HG02798 (cell line): ENCODE data around the gene SCN8A.

Experiments used
- ATAC-seq: cut with Tn5 transposase; IDR thresholded peaks from one replicate; pipeline ENCODE4 v1.9.1; 2021; ENCODE audit warnings: mild to moderate bottlenecking; ENCODE audit not compliant: unreplicated experiment, poor library complexity

The SCN8A gene

DNA sequence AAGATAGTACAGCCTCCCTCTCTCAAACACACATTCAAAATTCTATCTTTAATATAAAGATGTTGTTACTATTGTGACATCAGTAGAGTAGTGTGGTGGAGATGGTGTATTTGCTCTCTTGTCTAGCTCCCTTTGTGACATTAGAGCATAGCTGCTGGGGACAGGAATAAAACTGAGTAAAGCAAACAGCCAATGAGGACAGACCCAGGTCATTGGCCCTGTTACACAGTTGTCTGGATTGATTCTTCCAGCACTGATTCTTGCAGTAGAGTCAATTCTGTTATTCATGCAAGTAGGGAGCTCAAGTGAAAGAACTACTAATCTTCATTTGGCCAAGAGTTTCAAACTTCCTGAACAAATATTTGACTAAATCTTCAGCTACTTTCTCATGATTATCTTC is 72.4 kb downstream of the SCN8A start:
- no peak for ATAC-seq

DNA sequence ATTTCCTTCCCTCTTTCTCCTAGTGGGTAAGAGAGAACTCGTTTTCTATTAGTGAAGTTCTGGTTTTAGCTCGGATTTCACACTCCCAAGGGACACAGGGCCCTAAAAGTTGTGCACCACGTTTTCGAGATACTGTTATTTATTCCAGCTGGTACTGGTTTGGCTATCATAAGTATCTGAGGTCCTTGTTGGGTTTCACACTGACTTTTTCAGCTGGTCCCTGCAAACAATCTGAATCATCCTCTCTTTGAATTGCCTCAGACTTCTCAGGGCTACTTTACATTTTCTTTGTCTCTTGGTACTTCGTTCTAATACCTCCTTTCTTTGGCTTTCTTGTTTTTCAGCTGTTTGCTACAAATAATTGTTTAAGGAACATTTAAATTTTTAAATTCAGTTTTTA is 75.7 kb downstream of the SCN8A start:
- no peak for ATAC-seq

- ATAC-seq: no peak
Measured at GRCh38 chr12:51667269-51667668, 76.2 kb downstream of the SCN8A start.

GRCh38 chr12:51669271-51669670 is 78.2 kb downstream of the SCN8A start:
- ATAC-seq: no peak

DNA sequence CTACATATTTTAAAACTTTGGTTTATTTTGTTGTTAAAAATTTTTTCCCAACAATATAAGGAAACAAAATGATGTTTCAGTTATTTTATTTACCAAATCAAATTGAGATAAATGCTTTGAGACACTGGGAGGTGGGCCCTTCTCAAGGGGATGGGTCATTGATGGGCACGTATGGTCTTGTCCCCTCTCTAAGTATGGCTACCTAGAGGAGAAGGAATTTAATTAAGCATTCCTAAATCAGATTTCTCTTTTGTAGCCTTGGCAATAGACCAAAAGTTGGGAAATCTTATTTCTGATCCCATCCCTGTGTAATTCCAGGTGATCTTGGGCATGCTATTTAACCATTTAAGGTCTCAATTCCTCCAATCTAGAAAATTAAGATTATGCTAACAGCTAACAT is 79.0 kb downstream of the SCN8A start:
- ATAC-seq: no peak

DNA sequence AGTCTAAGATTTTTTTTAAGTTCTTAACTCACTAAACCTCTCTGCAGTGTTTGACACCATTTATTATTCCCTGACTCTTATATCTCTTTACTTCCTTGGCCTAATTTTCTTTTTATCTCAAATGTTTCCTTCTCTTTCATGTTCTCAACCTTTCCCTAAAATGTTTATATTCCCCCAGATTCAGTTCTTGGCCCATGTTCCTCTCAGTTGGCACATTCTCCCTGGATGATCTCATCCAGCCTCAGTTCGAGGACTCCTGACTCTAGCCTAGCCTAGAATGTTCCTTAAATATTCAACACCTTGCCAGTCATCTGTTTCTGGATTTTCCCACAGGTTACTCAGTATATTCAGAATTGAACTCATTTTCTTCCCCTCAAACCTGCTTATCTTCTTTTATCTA is 81.3 kb downstream of the SCN8A start:
- no peak for ATAC-seq

GRCh38 chr12:51675071-51675803 is 84.2 kb downstream of the SCN8A start:
- no peak for ATAC-seq

DNA sequence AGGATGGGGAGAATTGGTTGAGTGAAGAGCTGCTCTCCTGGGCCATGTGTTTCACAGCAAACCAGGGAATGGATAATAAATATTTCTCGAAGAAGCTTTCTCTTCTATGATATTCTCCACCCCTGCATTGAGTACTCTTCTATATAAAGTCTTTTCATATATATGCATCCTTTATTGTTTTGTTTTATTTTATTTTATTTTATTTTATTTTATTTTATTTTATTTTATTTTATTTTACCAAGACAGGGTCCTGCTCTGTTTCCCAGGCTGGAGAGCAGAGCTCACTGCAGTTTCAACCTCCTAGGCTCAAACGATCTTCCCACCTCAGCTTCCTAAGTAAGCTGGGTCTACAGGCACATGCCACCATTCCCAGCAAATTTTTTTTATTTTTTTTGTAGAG is 85.8 kb downstream of the SCN8A start:
- no peak for ATAC-seq

GRCh38 chr12:51677284-51677968 is 86.4 kb downstream of the SCN8A start:
- no peak for ATAC-seq

GRCh38 chr12:51678086-51678724 is 87.2 kb downstream of the SCN8A start:
- ATAC-seq: no peak

GRCh38 chr12:51682981-51683380 is 91.9 kb downstream of the SCN8A start:
- no peak for ATAC-seq

DNA sequence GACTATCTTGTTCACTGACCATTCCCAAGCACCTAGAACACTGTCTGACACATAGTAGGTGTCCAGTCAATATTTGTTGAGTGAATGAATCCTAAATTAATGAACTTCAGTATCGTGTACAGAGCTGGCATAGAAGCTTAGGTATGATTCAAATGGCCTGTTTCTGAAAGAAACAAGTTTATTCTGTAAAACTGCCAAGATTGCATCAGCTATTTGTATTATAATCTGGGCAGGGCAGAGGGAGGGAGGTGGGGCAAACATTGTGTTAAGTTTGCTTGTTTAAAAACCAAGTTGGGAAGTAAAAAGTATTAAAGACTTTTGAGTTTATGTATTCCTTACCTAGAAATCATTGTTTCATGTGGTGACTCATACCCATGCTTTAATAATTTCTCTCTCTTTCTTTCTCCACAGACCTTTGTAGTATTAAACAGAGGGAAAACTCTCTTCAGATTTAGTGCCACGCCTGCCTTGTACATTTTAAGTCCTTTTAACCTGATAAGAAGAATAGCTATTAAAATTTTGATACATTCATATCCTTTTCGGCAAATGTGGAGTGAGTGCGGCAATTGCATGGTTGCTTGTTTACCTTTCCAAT is 92.8 kb downstream of the SCN8A start:
- ATAC-seq: no peak

GRCh38 chr12:51686727-51687126 is 95.7 kb downstream of the SCN8A start:
- no peak for ATAC-seq

DNA sequence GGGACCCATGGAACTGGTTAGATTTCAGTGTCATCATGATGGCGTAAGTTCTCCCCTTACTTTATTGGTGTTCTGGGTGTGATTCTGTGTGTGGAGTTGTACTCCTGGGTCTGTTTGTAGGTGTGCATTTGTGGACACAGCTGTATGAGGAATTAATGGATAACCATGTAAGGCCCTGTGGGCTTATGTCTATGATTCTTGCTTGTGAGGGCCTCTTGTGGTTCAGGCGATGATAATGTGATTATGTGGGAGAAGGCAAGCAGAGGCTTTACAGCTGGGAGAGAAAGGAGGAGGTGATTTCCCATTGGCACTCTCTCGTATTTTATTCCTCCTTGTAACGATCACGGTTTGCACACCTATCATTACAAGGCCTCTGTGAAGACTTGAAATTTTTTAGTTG is 96.1 kb downstream of the SCN8A start:
- no peak for ATAC-seq

- ATAC-seq: no peak
Measured at GRCh38 chr12:51687614-51688013, 96.6 kb downstream of the SCN8A start.

GRCh38 chr12:51689983-51690382 is 99.0 kb downstream of the SCN8A start:
- ATAC-seq: no peak

DNA sequence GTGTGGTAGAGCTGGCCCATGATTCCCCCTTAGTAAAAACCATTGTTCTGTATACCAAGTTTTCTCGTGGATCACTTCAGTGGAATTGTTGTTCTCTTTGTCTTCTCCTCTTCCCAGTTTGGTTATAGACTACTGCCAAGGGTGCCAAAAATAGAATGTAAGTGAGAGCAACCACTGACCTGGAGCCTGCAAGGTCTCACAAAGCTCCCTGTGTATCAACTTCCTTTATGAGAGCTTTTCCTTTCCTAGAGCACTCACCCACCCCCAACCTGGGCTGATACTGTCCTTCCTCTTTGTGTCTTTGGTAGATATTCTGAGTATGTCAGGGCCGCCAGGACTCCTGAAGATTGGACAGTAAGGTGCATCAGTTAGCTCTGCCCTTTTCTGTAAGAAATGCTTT is 101.0 kb downstream of the SCN8A start:
- no peak for ATAC-seq

GRCh38 chr12:51693569-51693968 is 102.5 kb downstream of the SCN8A start:
- no peak for ATAC-seq

- no peak for ATAC-seq
Measured at GRCh38 chr12:51694146-51694545, 103.1 kb downstream of the SCN8A start.

DNA sequence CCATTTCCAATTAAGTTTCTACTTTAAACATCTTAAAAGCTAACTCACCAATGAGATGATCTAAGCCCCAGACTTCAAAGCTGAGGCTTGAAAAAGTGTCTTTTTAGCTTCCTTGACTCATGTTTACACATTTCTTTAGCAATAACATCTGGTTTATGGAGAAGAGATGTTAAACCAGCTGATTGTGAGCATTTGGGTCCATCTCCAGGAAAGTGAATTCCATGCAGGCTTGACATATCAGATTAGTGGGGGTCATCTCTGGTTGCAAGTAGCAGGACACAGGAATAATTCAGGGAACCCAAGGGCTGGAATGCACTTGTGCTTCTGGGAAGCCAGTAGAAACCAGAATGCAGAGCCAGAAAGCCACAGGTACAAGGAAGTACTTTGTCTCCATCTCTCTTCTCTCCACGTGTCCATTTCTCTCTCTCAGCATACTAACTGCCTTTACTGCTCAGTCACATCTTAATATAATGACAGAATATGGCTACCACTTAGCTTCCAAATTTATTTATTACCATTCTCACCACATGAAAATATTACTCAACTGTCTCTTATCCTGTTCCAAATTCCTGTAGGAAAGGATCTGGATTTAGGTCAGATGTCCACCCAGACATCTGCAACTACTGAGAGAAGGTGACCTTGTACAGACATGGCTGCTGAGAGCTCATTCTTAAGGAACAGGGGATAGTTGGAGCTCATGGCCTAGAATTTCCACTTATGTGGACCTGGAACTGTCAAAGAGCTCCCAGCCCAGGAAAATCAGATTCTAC is 104.4 kb downstream of the SCN8A start:
- ATAC-seq: no peak
